Posterior vena cava (tissue), 2 donors: ENCODE results near the gene RNF38. TPM values are rescaled to one million over a fixed set of nuclear protein-coding genes. Genes with fewer than 3 reads are reported as not detected.
"Not testable (repeated sequence)": the region's sequence is repeated elsewhere in the genome, so short reads cannot be mapped to it uniquely, and the experiment has no call there.

Experiments used
- DNase-seq: peaks from one replicate; pipeline ENCODE4 v3.0.0-alpha.2; 2020; ENCODE audit warnings: low spot score
- intact Hi-C, 2 donors: fragments of 100-400 bp; cut with DNase I; formaldehyde crosslinking; loops; one replicate each; pipeline versions ENCODE4 v1.14.1 to v1.14.2; 2022 to 2023
- long read RNA-seq, 2 donors: library from polyadenylated mRNA; unstranded; transcript quantifications; one replicate each; pipeline ENCODE4 v2.0.0, GENCODE V29; 2020 to 2021
- total RNA-seq, 2 donors: library from RNA; stranded (reverse); fragmentation: NEBNext Ultra II Directional; extraction: Animal tissue kit (Norgen Biotek cat#: 25700); gene quantifications; one replicate each; pipeline ENCODE4 v1.2.1, GENCODE V29; 2021
- donor health status: DM: yes; HTN: yes; CAD: no.
- donor health status: DM: yes; HTN: yes; CAD: no.

Gene RNF38
- total RNA-seq = 10 to 100 TPM; 42.0 to 54.7 TPM
- long read RNA-seq, donor 1, partial matches to known transcripts = 1 of 9 reads
- long read RNA-seq, donor 1, other reads (novel, unspliced or antisense) = 8 of 9 reads
- long read RNA-seq, donor 2 = 0 reads

DNA sequence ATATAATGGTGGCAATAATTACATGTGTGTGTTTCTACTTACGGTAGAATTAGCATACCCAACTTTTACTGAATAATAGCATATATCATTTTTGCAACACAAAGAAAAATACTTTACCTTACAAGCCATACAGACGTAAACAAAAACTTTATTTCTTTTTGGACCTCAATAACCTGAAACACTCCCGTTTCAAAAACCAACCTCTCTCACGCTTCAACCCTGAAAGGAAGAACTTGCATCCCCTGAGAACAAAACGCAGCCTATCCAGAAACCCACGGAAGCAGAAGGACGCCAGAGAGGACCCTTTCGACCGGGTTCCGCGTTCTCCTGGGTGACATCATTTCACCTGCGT, at the start of gene RNF38:
Gene RNF38, minus strand, starts transcription at position 290 of the 352 bp plus-strand sequence. Its CDS starts 161 bp downstream, at position 129.
- intact Hi-C loops = loop anchor here in 1 of 2 donors (10.0 kb wide), 1 partner anchor 85 kb away; no protein-coding TSS in a partner anchor
- DNase-seq = no peak

DNA sequence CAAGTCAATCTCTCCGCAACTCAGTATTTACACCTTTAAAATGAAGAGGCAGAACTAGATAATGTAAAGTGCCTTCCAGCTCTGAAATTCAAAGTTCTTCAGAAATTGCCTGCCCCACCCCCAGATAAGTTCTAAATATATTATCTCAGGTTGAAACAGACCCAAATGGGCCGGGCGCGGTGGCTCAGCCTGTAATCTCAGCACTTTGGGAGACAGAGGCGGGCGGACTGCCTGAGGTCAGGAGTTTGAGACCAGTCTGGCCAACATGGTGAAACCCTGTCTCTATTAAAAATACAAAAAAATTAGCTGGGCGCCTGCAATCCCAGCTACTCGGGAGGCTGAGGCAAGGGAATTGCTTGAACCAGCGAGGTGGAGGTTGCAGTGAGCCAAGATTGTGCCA, 48.5 kb upstream of the RNF38 start:
- peak; percentile 81 for DNase-seq
- intact Hi-C loops = loop anchor here in 1 of 2 donors (2.0 to 5.0 kb wide), 2 partner anchors 40 to 461 kb away; no protein-coding TSS in a partner anchor

DNA sequence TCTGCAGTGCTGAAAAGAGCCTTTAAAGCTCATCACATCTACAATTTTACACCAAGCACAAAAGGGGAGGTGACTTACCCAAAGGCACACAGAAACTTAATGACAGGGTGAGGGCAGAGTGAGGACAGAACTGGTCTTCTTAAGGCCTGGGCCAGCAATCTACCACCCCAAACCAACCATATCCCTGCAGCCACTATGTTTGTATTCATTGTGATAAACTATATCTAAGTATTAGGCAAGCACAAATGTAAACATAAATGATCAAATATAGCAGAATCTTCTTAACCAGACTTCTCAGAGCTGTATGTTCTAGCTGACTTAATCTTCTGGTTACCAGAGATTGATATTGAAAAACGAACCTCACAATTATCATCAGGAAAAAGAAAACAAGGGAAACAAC, 47.9 kb upstream of the RNF38 start:
- intact Hi-C loops = loop anchor here in 1 of 2 donors (2.0 to 5.0 kb wide), 2 partner anchors 39 to 461 kb away; no protein-coding TSS in a partner anchor
- no peak for DNase-seq

DNA sequence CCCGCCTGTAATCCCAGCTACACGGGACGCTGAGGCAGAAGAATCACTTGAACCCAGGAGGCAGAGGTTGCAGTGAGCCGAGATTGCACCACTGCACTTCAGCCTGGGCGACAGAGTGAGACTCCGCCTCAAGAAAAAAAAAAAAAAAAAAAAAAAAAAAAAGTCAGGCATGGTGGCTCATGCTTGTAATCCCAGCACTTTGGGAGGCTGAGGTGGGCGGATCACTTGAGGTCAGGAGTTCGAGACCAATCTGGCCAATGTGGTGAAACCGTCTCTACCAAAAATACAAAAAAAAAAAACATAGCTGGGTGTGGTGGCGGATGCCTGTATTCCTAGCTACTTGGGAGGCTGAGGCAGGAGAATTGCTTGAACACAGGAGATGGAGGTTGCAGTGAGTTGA, 46.6 kb upstream of the RNF38 start:
- not testable (repeated sequence) for DNase-seq
- intact Hi-C loops = loop anchor here in 1 of 2 donors (5.0 kb wide), 1 partner anchor 459 kb away; no protein-coding TSS in a partner anchor

DNA sequence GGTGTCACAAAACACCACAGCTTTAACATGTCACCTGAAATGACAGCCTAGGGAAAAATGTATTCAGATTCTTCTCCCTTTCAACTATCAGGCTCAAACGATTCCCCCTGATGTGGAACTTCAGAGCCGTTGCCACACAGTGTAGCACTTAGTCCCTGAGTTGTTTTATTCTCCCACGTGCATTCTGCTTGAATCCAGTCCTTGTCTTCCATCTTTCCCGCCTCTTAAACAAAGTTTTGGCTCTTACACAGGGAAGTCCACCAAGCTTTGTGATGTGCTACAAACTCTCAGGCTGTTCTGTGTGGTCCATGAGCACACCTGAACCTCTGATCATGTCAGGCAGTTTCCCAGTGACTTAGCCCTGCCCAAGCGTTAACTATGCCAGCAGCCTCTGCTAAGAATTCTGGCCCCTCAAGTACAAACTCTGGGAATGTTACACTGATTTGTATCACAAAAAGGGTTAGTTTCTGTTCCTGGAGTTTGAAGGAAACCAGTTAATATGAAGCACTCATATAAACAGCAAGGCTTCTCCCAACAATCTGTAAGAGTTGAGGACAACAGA, 45.8 kb upstream of the RNF38 start:
- intact Hi-C loops = loop anchor here in 1 of 2 donors (5.0 kb wide), 1 partner anchor 459 kb away; no protein-coding TSS in a partner anchor
- DNase-seq = no peak

DNA sequence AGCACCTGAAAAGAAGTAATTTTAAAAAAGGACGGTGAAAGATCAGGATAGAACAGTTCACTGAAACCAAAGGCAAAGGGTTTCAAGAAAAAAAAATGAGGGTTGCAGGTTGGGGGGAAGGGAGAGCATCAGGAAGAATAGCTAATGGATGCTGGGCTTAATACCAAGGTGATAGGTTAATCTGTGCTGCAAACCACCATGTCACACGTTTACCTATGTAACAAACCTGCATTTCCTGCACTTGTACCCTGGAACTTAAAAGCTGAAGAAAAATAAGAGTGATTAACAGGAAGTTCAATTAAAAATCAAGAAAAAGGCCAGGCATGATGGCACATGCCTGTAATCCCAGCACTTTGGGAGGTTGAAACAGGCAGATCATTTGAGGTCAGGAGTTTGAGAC, 44.1 kb upstream of the RNF38 start:
- DNase-seq = no peak
- intact Hi-C loops = no loop called here

DNA sequence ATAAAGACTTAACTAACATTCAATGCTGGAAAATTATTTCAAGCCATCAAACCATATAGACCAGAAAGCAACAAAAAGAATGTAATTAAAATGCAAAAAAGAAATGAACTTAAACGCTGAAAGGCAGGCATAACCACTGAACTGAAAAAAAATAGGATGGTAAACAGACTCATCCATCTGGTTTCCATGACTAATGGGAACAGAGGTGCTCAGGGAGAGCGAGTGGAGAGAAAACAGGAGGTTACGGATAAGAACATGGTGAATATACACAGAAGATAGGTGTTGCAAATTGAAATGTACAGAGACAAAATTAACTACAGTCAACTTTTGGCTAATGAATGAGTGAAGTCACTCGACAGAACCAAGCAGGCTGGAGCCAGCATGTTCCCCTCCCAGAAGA, 43.5 kb upstream of the RNF38 start:
- intact Hi-C loops = loop anchor here in 1 of 2 donors (1.0 kb wide), 1 partner anchor 46 kb away; no protein-coding TSS in a partner anchor
- DNase-seq = no peak

DNA sequence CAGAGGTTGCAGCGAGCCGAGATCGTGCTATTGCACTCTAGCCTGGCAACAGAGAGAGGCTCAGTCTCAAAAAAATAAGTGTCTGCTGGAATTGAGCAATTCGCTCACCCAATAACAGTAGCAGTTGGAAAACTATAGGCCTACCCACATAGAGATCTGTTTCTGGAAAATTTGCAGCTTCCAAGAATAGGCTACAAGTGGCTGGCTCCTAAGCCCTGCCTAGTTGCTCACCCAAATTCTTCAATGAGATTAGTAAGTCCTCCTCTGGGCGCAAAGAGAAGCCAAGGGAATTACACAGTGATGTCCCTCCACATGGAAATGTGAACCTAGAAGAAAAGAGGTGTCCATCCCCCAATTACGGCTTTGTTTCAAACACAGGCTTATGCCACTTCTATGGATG, 42.6 kb upstream of the RNF38 start:
- intact Hi-C loops = loop anchor here in 1 of 2 donors (1.0 kb wide), 1 partner anchor 47 kb away; no protein-coding TSS in a partner anchor

DNA sequence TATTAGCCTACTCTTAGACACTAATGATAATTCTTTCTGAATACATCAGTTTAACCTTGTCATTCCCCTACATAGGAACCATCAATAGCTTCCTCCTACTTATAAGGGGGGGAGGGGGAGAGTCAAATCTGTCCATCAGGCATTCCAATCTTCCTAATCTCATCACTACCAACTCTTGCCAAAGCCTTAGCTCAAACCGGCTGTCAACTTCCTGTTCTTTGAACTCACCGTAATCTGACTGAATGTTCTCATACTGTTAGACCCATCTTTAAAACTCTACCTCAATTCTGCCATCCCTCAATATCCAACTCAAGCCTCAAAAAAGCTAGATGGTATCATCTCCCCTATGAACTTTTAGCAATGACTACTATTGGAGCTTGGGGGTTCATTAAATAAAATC, 41.9 kb upstream of the RNF38 start:
- intact Hi-C loops = no loop called here
- DNase-seq = no peak

More for the DNA sequence above, 42.6 kb upstream of the RNF38 start:
- no peak for DNase-seq

DNA sequence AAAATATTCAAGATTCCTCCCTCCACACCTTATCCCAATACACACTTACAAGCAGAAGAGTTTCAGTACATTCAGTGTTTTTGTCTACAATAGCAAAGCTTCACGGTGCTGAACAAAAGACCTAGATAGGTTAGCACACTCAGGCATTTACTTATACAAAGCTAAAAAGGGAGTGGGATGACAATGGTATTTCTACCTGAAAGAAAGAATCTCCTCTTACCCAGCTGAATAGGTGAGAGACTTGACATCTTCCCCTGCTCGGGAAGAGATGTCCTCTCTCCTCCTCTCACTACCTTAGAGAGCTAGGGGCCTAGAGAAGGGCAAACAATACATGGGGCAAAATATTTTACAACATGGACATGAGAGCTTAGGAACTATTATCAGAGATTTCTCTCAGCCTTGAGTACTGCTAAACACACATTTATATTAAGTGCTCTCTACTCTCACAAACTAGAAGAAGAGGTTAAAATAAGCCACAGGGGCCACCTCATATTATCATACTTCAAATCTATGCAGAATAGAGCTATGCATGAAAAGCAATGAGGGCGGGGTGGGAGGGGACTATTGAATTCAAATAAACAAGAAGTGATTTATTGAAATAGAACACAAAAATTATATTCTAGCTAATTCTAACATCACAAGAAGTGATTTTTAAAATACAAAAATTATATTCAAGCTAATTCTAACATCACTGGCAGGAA, 38.6 kb upstream of the RNF38 start:
- intact Hi-C loops = no loop called here
- DNase-seq = no peak

DNA sequence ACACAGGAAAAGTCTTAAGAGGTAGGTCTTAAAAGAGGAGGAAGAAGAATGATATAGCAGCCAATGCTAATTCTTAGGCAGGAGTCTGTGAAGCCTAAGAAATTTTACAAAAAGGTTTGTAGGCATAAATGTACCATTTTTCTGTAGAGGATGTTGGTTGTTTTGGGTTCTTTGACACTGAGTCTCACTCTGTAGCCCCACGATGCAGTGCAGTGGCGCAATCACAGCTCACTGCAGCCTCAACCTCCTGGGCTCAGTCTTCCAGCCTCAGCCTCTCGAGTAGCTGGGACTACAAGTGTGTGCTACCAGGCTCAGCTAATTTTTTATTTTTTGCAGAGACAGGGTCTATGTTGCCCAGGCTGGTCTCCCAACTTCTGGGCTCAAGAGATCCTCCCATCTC, 37.7 kb upstream of the RNF38 start:
- intact Hi-C loops = no loop called here

DNA sequence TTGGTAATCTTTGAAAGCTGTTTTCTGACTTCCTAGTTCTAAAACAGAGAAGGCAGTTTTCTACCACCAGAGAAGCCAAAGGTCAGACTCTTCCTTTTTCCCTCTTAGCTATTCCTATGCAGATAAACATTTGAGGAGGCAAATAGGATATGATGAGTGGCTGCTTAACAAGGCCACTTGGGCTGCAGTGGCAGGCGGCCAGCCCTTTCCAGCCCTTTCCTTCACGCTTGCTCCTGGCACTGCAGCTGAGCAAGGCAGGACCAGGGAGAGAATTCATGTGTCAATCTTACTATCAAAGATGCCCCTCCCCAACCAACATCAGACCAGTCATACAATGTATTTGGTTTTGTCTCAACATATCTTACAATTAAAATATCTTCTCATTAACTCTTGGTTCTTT, 36.8 kb upstream of the RNF38 start:
- intact Hi-C loops = no loop called here
- no peak for DNase-seq

More for the DNA sequence above, 37.7 kb upstream of the RNF38 start:
- DNase-seq = no peak

DNA sequence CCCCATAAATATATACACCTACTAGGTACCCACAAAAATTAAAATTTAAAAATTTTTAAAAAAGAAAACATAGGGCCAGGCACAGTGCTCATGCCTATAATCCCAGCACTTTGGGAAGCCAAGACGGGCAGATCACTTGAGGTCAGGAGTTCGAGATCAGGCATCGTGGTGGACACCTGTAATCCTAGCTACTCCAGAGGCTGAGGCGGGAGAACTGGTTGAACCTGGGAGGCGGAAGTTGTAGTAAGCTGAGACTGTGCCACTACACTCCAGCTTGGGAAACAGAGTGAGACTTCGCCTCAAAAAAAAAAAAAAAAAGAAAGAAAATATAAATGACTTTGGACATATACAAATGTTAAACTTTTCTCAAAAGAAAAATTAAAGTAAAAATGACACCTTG, 33.3 kb upstream of the RNF38 start:
- DNase-seq = no peak
- intact Hi-C loops = no loop called here

DNA sequence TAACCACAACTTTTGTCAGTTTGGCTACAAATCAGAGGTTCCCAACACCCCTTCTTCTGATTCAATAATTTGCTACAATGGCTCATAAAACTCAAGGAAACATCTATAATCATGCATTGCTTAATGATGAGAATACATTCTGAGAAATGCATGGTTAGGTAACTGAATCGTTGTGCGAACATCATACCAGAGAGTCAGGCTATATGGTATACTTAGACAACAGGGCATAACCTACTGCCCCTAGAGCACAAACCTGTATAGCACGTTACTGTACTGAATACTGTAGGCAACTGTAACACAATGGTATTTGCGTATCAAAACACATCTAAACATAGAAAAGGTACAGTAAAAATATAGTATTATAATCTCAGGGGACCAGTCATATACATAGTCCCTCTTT, 31.0 kb upstream of the RNF38 start:
- intact Hi-C loops = no loop called here

DNA sequence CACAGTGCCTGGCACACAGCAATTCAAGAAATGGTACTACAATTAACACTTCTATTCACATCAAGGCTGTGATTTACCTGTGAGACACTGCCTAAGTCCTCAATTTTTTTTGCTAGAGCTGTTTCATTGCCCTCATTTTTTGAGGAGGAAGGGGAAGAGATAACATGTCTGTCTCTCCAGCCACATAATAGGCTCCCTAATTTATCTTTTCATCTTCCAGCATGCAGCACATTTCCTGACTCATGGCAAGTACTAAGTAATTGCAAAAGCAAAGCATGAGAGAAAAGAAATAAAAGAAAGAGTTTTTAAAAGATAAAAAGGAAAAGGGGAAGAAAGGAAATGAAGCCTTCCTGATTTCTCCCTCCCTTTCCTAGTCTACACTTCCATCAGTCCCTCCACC, 26.9 kb upstream of the RNF38 start:
- intact Hi-C loops = no loop called here
- DNase-seq = no peak

More for the DNA sequence above, 31.0 kb upstream of the RNF38 start:
- no peak for DNase-seq

DNA sequence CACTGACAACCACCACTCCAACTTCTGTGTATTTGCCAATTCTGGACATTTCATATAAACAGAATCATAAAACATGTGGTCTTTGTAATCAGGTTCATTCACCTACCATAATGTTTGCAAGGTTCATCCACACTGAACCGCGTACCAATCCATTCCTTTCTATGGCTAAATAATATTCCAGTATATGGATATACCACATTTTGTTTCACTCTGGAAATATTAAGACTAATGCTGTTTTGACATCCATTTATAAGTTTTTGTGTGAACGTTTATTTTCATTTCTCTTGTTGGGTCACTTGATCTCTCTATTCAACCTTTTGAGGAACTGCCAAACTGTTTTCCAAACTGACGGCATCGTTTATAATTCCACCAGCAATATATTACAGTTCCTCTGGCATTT, 26.3 kb upstream of the RNF38 start:
- no peak for DNase-seq
- intact Hi-C loops = no loop called here

DNA sequence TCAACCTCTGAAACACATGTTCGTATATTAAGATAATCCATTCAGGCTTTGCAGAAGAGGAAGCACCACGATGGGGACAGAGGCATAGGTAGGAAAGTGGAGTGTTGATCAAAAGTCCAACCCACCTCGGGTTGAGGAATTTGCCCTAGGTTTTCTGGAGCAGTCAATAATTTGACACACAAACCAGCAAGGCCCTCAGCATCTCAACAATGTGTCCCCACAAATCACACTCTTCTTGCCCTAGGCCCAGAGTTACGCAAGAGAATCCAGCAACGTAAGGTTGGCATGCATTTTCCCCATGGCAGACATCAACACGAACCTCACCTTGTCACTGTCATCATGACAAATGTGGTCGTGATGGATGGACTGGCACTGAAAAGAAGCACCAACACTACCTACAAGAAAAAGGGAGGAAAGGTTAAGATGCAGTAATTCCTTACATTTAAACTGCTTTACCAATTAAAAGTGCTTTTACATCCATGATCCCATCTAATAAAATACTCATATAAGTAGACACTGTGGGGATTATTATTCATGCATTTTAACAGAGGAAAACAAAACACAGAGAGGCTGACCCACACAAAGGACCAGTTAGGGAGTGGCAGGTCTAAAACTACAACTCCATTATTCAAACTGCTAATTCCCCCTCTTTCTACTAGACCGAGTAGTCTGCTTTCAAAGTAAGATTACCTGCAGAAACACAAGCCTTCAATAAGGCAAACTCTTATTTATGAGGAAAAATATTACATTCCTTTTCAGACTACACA, 24.4 kb upstream of the RNF38 start:
- intact Hi-C loops = no loop called here
- DNase-seq = no peak

DNA sequence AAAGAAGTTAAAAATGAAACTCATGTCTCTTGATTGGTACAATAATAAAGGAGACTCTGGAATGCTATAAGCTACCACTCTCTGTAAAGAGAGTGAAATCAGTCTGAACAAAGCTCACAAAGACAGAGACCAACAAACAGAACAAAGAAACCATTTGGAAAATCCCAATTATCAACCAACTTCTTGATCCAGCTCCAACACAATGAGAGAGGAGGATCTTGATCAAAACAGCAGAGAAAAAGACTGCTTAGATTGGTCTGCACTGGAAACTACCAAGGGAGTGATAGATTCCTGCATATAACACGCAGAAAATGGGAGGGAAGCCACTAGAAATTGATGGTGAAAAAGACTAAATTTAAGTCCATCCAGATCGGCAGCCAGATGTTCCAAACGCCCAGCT, 23.1 kb upstream of the RNF38 start:
- no peak for DNase-seq
- intact Hi-C loops = no loop called here

DNA sequence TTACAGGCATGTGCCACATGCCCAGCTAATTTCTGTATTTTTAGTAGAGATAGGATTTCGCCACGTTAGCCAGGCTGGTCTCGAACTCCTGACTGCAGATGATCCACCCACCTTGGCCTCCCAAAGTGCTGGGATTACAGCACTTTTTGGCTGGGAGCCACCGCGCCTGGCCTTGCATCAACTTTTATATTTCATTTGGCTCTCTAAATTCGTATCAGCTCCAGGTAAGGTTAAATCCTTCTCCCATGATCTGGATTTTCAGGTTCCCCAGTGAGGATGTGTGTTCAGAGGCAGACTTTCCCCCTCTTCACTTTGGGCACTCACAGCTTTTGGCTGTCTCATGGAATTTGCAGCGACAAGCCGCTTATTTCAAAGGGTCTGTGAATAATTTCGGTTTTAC, 16.8 kb upstream of the RNF38 start:
- no peak for DNase-seq
- intact Hi-C loops = loop anchor here in 1 of 2 donors (5.0 kb wide), 1 partner anchor 330 kb away; no protein-coding TSS in a partner anchor
